NT2/D1 (cell line): Measurements from ENCODE around the gene MTMR3.

Experiments used
- SUZ12 ChIP-seq: IDR thresholded peaks from 2 replicates; pipeline ENCODE4 v1.6.1; 2011; ENCODE audit not compliant: insufficient read length, insufficient read depth; ENCODE audit errors: extremely low read depth
- YY1 ChIP-seq: IDR thresholded peaks from 2 replicates; pipeline ENCODE4 v1.6.1; 2011; ENCODE audit not compliant: insufficient read length, insufficient read depth
- ZNF274 ChIP-seq: IDR thresholded peaks from 2 replicates; pipeline ENCODE4 v1.6.1; 2011; ENCODE audit warnings: mild to moderate bottlenecking, low read depth, low read length

GRCh38 chr22:29998627-29999384, 115.8 kb downstream of the MTMR3 start:
- TF ChIP-seq ZNF274 (no peak), YY1 (no peak), SUZ12 (no peak)
